IMR-90 (cell line): Measurements from ENCODE around the gene SFPQ. TPM values are rescaled to one million over a fixed set of nuclear protein-coding genes. Genes with fewer than 3 reads are reported as not detected.

Experiments used
- ATAC-seq: fragments of 200-7000 bp; cut with Tn5 transposase; 2 replicates; pipeline ENCODE4 v1.9.1; 2020; ENCODE audit warnings: low read depth, mild to moderate bottlenecking, moderate library complexity
- BruUV-seq: library from RNA; stranded (reverse); fragments of 400-500 nt; replicated peaks from 2 replicates; lab custom pipeline; 2021; lab: Mats Ljungman, UMichigan
- CTCF ChIA-PET: fragments of 300-600 bp; formaldehyde crosslinking; extraction: SDS; loops from one replicate; lab custom pipeline; 2021; ENCODE audit warnings: antibody characterized with exemption; lab: Yijun Ruan, JAX
- POLR2A ChIA-PET: fragments of 300-600 bp; sonication (Branson Sonifier 250); formaldehyde crosslinking; loops from one replicate; lab custom pipeline; 2022; ENCODE audit warnings: antibody characterized with exemption; ENCODE audit not compliant: unreplicated experiment; lab: Charles Lee
- DNase-seq: peaks from one replicate; pipeline ENCODE4 v3.0.0; 2013
- H2AFZ ChIP-seq: replicated peaks from 2 replicates; pipeline ENCODE3; 2013; ENCODE audit warnings: low read length, mild to moderate bottlenecking; ENCODE audit not compliant: poor library complexity
- H2AK5ac ChIP-seq: 2 replicates; pipeline ENCODE4 v1.6.1; 2013; ENCODE audit warnings: low read depth, low read length, inconsistent platforms
- H2AK9ac ChIP-seq: replicated peaks from 2 replicates; pipeline ENCODE3; 2013; ENCODE audit warnings: mild to moderate bottlenecking, low read depth, low read length, moderate library complexity; ENCODE audit not compliant: poor library complexity
- H2BK120ac ChIP-seq: 2 replicates; pipeline ENCODE4 v1.6.1; 2013; ENCODE audit warnings: low read depth, low read length, inconsistent platforms
- H2BK15ac ChIP-seq: 3 replicates; pipeline ENCODE4 v1.6.1; 2013; ENCODE audit warnings: low read depth, low read length, inconsistent platforms
- H2BK20ac ChIP-seq: 2 replicates; pipeline ENCODE4 v1.6.1; 2013; ENCODE audit warnings: low read depth, mild to moderate bottlenecking, inconsistent platforms, low read length, moderate library complexity
- H2BK5ac ChIP-seq: 2 replicates; pipeline ENCODE4 v1.6.1; 2013; ENCODE audit warnings: mild to moderate bottlenecking, low read depth, low read length, inconsistent platforms; ENCODE audit not compliant: poor library complexity, severe bottlenecking
- H3K14ac ChIP-seq: replicated peaks from 2 replicates; pipeline ENCODE4 v1.6.1; 2013; ENCODE audit warnings: low read depth, low read length, inconsistent platforms
- H3K18ac ChIP-seq: 2 replicates; pipeline ENCODE4 v1.6.1; 2013; ENCODE audit warnings: low read depth, low read length, control low read depth
- H3K23ac ChIP-seq: 2 replicates; pipeline ENCODE4 v1.6.1; 2013; ENCODE audit warnings: low read depth, low read length, inconsistent platforms
- H3K27ac ChIP-seq: 2 replicates; pipeline ENCODE4 v1.5.1; 2013; ENCODE audit warnings: mild to moderate bottlenecking, control low read depth, low read length; ENCODE audit not compliant: insufficient read depth
- H3K27me3 ChIP-seq: 2 replicates; pipeline ENCODE4 v1.6.1; 2013; ENCODE audit warnings: low read length; ENCODE audit not compliant: control insufficient read depth, insufficient read depth
- H3K36me3 ChIP-seq: 2 replicates; pipeline ENCODE4 v1.6.1; 2013; ENCODE audit warnings: low read length, mixed read lengths; ENCODE audit not compliant: control insufficient read depth, insufficient read depth
- H3K4ac ChIP-seq: 2 replicates; pipeline ENCODE4 v1.6.1; 2013; ENCODE audit warnings: low read depth, low read length, inconsistent platforms
- H3K4me1 ChIP-seq: 2 replicates; pipeline ENCODE4 v1.6.1; 2013; ENCODE audit warnings: low read length, mixed read lengths; ENCODE audit not compliant: control insufficient read depth, insufficient read depth
- H3K4me2 ChIP-seq: 2 replicates; pipeline ENCODE4 v1.6.1; 2013; ENCODE audit warnings: low read depth, mild to moderate bottlenecking, control low read depth, low read length, moderate library complexity
- H3K4me3 ChIP-seq: 2 replicates; pipeline ENCODE4 v1.5.1; 2013; ENCODE audit warnings: low read depth, mild to moderate bottlenecking, control low read depth, low read length, moderate library complexity; ENCODE audit not compliant: insufficient read depth
- H3K56ac ChIP-seq: 2 replicates; pipeline ENCODE4 v1.6.1; 2013; ENCODE audit warnings: low read length, inconsistent platforms; ENCODE audit not compliant: insufficient read depth; ENCODE audit errors: extremely low read depth
- H3K79me1 ChIP-seq, 2 experiments: 2 replicates each; pipeline ENCODE4 v1.6.1; 2013; ENCODE audit warnings: low read length in 2 of 2, inconsistent platforms in 1 of 2, low read depth in 1 of 2
- H3K9ac ChIP-seq: 2 replicates; pipeline ENCODE4 v1.6.1; 2013; ENCODE audit warnings: low read depth, low read length, control low read depth
- H3K9me1 ChIP-seq: 2 replicates; pipeline ENCODE4 v1.6.1; 2013; ENCODE audit warnings: low read length, inconsistent platforms; ENCODE audit not compliant: insufficient read depth
- H3K9me3 ChIP-seq: 2 replicates; pipeline ENCODE4 v1.6.1; 2013; ENCODE audit warnings: low read length; ENCODE audit not compliant: control insufficient read depth, insufficient read depth
- H4K20me1 ChIP-seq: 2 replicates; pipeline ENCODE4 v1.6.1; 2013; ENCODE audit warnings: low read length, inconsistent platforms; ENCODE audit not compliant: insufficient read depth
- H4K5ac ChIP-seq: 2 replicates; pipeline ENCODE4 v1.6.1; 2013; ENCODE audit warnings: mild to moderate bottlenecking, low read depth, low read length, control low read depth
- H4K8ac ChIP-seq, 2 experiments: 2 replicates each; pipeline ENCODE4 v1.6.1; 2013; ENCODE audit warnings: low read depth in 2 of 2, low read length in 2 of 2, control low read depth in 1 of 2, inconsistent platforms in 1 of 2
- H4K91ac ChIP-seq: 2 replicates; pipeline ENCODE4 v1.6.1; 2013; ENCODE audit warnings: low read depth, low read length, inconsistent platforms; ENCODE audit not compliant: insufficient read depth
- BHLHE40 ChIP-seq: fragments of 150-350 bp; IDR thresholded peaks from 2 replicates; pipeline ENCODE4 v1.6.1; 2016; ENCODE audit warnings: mild to moderate bottlenecking, low read depth, low read length
- CEBPB ChIP-seq: IDR thresholded peaks from 2 replicates; pipeline ENCODE4 v1.6.1; 2012; ENCODE audit warnings: low read depth, low read length, improper control_type of control experiment
- CHD1 ChIP-seq: IDR thresholded peaks from 2 replicates; pipeline ENCODE4 v1.6.1; 2012; ENCODE audit warnings: low read depth, low read length, improper control_type of control experiment
- CTCF ChIP-seq: conservative IDR thresholded peaks from 2 replicates; pipeline ENCODE4 v1.5.1; 2012; ENCODE audit warnings: mild to moderate bottlenecking, low read depth, low read length, improper control_type of control experiment
- FOS ChIP-seq: fragments of 150-350 bp; IDR thresholded peaks from 2 replicates; pipeline ENCODE4 v1.6.1; 2016; ENCODE audit warnings: low read depth, low read length
- MAFK ChIP-seq: IDR thresholded peaks from 2 replicates; pipeline ENCODE4 v1.6.1; 2012; ENCODE audit warnings: low read depth, low read length, improper control_type of control experiment
- MAZ ChIP-seq: IDR thresholded peaks from 2 replicates; pipeline ENCODE4 v1.6.1; 2012; ENCODE audit warnings: low read depth, mild to moderate bottlenecking, low read length, improper control_type of control experiment, moderate library complexity, borderline replicate concordance
- MXI1 ChIP-seq: IDR thresholded peaks from 2 replicates; pipeline ENCODE4 v1.6.1; 2012; ENCODE audit warnings: low read depth, mild to moderate bottlenecking, low read length, moderate library complexity, borderline replicate concordance
- NFE2L2 ChIP-seq: fragments of 150-350 bp; IDR thresholded peaks from 2 replicates; pipeline ENCODE4 v1.6.1; 2016; ENCODE audit warnings: low read depth, mild to moderate bottlenecking, low read length
- POLR2A ChIP-seq: IDR thresholded peaks from 2 replicates; pipeline ENCODE4 v1.6.1; 2012; ENCODE audit warnings: mild to moderate bottlenecking, low read depth, low read length
- RAD21 ChIP-seq: IDR thresholded peaks from 2 replicates; pipeline ENCODE4 v1.6.1; 2012; ENCODE audit warnings: low read length, improper control_type of control experiment
- RCOR1 ChIP-seq: IDR thresholded peaks from 2 replicates; pipeline ENCODE4 v1.6.1; 2012; ENCODE audit warnings: mild to moderate bottlenecking, low read length, improper control_type of control experiment; ENCODE audit not compliant: insufficient replicate concordance
- RFX5 ChIP-seq: IDR thresholded peaks from 2 replicates; pipeline ENCODE4 v1.8.0; 2012; ENCODE audit warnings: low read depth, mild to moderate bottlenecking, low read length, moderate library complexity
- SMC3 ChIP-seq: fragments of 150-350 bp; IDR thresholded peaks from 2 replicates; pipeline ENCODE4 v1.6.1; 2016; ENCODE audit warnings: low read depth, mild to moderate bottlenecking, antibody characterized with exemption, low read length, moderate library complexity
- USF2 ChIP-seq: fragments of 150-350 bp; IDR thresholded peaks from 2 replicates; pipeline ENCODE4 v1.6.1; 2017; ENCODE audit warnings: mild to moderate bottlenecking, antibody characterized with exemption, low read length, low read depth
- WGBS, 2 experiments: methylation state at CpG; one replicate each; pipeline versions ENCODE4 v1.1.5 to v1.1.7; 2013; ENCODE audit warnings: missing lambda C conversion rate in 2 of 2; ENCODE audit not compliant: insufficient read length in 1 of 2; ENCODE audit errors: extremely low coverage in 2 of 2; 5-methylcytosine and 5-hydroxymethylcytosine counted together
- dilution Hi-C: fragments of 300-500 bp; cut with HindIII; formaldehyde crosslinking; loops from one replicate; pipeline ENCODE4 v1.14.3; 2018; ENCODE audit warnings: low sequenced_read_pairs; ENCODE audit not compliant: unreplicated experiment
- in situ Hi-C: fragments of 300-500 bp; cut with MboI; formaldehyde crosslinking; loops from 3 replicates; pipeline ENCODE4 v1.14.3; 2019; ENCODE audit warnings: low sequenced_read_pairs, inconsistent platforms, mixed read lengths
- intact Hi-C: fragments of 100-400 bp; cut with micrococcal nuclease; formaldehyde crosslinking; loops from 2 replicates; pipeline ENCODE4 v1.10.0; 2022
- polyA plus RNA-seq, 3 experiments: library from polyadenylated mRNA; depleted of rRNA; stranded (reverse); fragments of >200 nt; gene quantifications; 2 replicates each; pipeline ENCODE4 v1.2.3, GENCODE V29; 2012; ENCODE audit warnings: low replicate concordance in 1 of 3
- total RNA-seq: library from RNA; depleted of rRNA; stranded (reverse); fragments of >200 nt; gene quantifications from 2 replicates; pipeline ENCODE4 v1.2.3, GENCODE V29; 2012
- TF ChIP-seq, protein P1 (sequence below): fragments of 150-350 bp; IDR thresholded peaks from 2 replicates; pipeline ENCODE4 v1.6.1; 2016; ENCODE audit warnings: low read depth, mild to moderate bottlenecking, low read length, moderate library complexity, borderline replicate concordance

The SFPQ gene
- total and polyA plus RNA-seq, 2 of the 4 experiments (the other 2 are of a cell fraction) = 53.9 to 121 TPM

- H2AK5ac ChIP-seq = no peak overlapping the region
- intact Hi-C loops = loop anchor here (10.0 kb wide), 2 partner anchors 176 to 326 kb away; partner anchors contain the start of gene SMIM12
- dilution Hi-C loops = no loop called here
- 93% methylated on average over 5 of the region's 7 CpGs; no CpG with 5 or more reads in 1 of the 2 experiments for WGBS, 2 experiments
- TF ChIP-seq RFX5 (no peak), RCOR1 (no peak), FOS (no peak), POLR2A (no peak), CEBPB (no peak), MAZ (no peak), SMC3 (no peak), CHD1 (no peak), RAD21 (no peak), USF2 (no peak), MXI1 (no peak), CTCF (no peak), BHLHE40 (no peak), NFE2L2 (no peak), MAFK (no peak)
- TF ChIP-seq, protein P1, sequence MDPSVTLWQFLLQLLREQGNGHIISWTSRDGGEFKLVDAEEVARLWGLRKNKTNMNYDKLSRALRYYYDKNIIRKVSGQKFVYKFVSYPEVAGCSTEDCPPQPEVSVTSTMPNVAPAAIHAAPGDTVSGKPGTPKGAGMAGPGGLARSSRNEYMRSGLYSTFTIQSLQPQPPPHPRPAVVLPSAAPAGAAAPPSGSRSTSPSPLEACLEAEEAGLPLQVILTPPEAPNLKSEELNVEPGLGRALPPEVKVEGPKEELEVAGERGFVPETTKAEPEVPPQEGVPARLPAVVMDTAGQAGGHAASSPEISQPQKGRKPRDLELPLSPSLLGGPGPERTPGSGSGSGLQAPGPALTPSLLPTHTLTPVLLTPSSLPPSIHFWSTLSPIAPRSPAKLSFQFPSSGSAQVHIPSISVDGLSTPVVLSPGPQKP = no peak
- no peaks in the 10 kb centered on the region for H3K9me3 ChIP-seq
- H2BK15ac ChIP-seq = no peak overlapping the region
- H3K56ac ChIP-seq = no peak overlapping the region
- no peak overlapping the region for H3K9ac ChIP-seq
- ChIA-PET CTCF (no interaction called here), POLR2A (no interaction called here)
- H2AK9ac ChIP-seq = no peak overlapping the region
- no peaks in the 10 kb centered on the region for H3K4me1 ChIP-seq
- H3K27me3 ChIP-seq = no peaks in the 10 kb centered on the region
- no peak overlapping the region for H3K18ac ChIP-seq
- ATAC-seq (peak; percentile 15), DNase-seq (peak; percentile 44)
- no peak overlapping the region for H3K4me2 ChIP-seq
- no TSS peak for BruUV-seq
- peaks cover 71% of the 10 kb centered on the region for H3K36me3 ChIP-seq
- H3K79me1 ChIP-seq = peaks cover 40 to 46% of the 10 kb centered on the region in 2 experiments
- H3K4me3 ChIP-seq = no peak overlapping the region
- peak overlapping the region; percentile 42; the same call in 1 of the 2 replicates for H3K23ac ChIP-seq
- H3K27ac ChIP-seq = no peak overlapping the region
- no peak overlapping the region for H2BK5ac ChIP-seq
- H4K91ac ChIP-seq = no peak overlapping the region
- H3K4ac ChIP-seq = no peak overlapping the region
- no peak overlapping the region for H4K8ac ChIP-seq
- peaks cover 3% of the 10 kb centered on the region; the same call in 1 of the 2 replicates for H3K9me1 ChIP-seq
- in situ Hi-C loops = no loop called here
- H4K20me1 ChIP-seq = peaks cover 79% of the 10 kb centered on the region
- H4K5ac ChIP-seq = no peak overlapping the region
- H2BK20ac ChIP-seq = no peak overlapping the region
- no peak overlapping the region for H2BK120ac ChIP-seq
- no peak overlapping the region for H3K14ac ChIP-seq
- H2AFZ ChIP-seq = no peak overlapping the region
These were observed 12.1 kb downstream of the SFPQ start for GRCh38 chr1:35180776-35181374.
